ENCODE measurements around the gene RNFT2.

RNFT2 gene

DNA sequence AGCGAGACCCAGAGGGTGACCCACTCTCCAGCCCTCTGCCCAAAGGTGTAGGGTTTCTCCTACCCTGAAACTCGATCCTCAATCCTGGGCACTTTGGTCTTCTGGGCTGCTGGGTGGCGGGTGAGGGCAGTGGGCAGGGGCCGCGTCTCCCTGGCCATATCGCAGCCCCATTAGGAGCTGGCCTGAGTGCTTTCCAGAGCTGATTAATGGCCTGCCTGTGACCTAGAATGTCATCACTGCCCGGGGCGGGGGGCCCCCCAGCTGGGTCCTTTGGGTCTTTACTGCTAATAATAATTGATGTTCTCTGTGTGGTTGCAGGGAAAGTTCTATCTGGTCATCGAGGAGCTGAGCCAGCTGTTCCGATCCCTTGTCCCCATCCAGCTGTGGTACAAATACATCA, 95.4 kb downstream of the RNFT2 start:
- DNase-seq (ENCODE audit: low read depth, low spot score): no peak

DNA sequence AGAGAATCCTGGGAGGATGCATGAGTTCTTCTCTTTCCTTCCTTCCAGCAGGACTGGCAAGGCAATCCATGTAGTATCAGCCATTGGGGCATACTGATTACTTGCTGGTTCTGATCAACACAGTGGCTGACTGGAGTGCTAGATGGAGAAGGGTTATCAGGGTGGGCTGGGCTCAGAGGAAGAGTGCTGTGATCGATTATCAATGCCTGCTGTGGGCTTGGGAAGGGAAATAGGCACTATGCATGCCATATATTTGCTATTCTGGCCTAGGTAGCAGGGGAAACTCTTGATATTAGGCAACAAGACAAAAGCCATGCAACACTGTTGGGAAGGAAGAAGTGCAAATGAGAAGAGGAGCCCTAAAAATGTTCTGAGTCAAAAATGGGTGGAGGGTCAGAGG, 97.4 kb downstream of the RNFT2 start:
- DNase-seq (ENCODE audit: low read depth, low spot score): no peak

DNA sequence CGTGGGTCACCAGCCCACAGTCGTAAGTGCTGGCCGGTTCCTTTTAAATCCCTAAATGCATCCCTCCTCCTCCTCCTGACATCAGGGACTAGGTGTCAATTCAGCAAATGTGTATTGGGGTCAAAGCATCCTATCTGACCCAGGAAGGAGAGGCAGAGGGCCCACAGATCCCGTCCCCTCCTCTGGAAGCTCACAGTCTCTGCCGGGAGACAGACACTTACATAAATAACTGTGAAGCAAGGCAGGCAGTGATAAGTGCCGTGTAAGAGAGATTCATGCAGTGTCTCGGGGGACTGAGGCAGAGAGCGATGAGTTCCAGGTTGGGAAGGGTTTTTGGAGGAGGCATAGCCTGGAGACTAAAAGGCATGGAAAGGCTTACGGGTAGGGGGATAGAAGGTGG, 99.0 kb downstream of the RNFT2 start:
- no peak for DNase-seq (ENCODE audit: low read depth, low spot score)

DNA sequence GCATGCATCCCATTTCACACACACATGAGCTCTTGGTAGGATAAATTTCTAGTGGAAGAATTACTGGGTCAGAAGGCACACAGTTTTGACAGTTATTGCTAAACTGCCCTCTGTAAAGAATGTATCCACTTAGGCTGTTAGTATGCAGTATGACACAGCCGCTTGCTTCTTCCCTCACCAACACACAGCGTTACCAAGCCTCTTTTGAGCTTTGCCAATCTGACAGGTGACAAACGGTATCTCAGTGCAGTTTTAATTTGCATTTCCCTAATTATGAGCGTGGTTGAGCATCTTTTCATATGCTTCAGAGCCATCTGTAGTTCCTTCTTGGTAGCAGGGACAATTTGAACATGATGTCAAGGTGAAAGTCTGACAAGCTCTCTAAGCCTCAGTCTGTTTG, 100.2 kb downstream of the RNFT2 start:
- no peak for DNase-seq (ENCODE audit: low read depth, low spot score)

DNA sequence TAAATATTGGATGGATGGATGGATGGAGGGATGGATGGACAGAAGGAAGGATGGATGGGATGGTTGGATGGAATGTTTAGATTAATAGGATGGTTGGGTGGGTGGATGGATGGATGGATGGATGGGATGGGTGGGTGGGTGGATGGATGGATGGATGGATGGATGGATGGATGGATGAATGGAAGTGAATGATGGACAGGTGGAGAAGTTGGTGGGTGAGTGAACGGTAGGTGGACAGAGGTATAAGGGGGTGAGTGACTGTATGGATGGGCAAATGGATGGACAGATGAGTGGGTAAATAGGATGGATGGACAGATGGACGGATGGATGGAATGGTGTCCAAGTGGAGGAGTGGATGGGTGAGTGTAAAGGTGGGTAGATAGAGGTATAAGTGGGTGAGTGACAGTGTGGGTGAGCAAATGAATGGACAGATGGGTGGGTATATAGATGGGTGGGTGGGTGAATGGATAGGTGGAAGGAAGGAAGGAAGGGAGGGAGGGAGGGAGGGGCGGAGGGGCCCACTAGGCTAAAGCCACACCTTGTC, 101.2 kb downstream of the RNFT2 start:
- DNase-seq (ENCODE audit: low read depth, low spot score): no peak

DNA sequence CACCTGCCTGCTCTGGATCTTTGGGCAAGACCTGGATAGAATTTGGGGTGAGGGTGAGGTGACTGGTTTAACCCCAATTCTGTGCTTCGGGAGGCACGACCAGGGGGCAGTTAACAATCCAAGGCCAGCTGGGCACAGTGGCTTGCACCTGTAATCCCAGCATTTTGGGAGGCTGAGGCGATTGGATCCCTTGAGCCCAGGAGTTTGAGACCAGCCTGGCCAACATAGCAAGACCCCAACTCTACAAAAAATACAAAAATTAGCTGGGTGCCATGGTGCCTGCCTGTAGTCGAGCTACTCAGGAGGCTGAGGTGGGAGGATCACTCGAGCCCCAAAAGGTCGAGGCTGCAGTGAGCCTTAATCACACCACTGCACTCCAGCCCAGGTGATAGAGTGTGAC, 105.0 kb downstream of the RNFT2 start:
- no peak for DNase-seq (ENCODE audit: low read depth, low spot score)

DNA sequence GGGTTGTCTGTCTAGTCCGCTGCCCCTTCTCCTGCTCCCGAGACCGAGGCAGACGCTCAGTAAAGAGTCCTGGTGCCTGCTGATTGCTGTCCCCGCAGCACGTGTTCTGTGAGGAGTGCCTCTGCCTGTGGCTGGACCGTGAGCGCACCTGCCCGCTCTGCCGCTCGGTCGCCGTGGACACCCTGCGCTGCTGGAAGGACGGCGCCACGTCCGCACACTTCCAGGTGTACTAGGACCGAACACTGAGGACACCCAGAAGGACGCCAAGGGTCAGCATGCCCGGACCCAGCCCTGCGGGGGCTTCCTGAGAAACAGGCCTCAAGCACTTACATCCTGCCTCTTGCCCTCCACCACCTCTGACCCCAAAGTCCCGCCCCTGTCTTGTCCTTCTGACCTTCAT, 111.1 kb downstream of the RNFT2 start:
- no peak for DNase-seq (ENCODE audit: low read depth, low spot score)

DNA sequence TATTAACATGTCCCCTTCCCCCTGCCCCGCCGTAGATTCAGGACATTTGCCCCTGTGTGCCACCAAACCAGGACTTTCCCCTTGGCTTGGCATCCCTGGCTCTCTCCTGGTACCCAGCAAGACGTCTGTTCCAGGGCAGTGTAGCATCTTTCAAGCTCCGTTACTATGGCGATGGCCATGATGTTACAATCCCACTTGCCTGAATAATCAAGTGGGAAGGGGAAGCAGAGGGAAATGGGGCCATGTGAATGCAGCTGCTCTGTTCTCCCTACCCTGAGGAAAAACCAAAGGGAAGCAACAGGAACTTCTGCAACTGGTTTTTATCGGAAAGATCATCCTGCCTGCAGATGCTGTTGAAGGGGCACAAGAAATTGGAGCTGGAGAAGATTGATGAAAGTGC, 114.2 kb downstream of the RNFT2 start:
- DNase-seq (ENCODE audit: low read depth, low spot score): no peak

DNA sequence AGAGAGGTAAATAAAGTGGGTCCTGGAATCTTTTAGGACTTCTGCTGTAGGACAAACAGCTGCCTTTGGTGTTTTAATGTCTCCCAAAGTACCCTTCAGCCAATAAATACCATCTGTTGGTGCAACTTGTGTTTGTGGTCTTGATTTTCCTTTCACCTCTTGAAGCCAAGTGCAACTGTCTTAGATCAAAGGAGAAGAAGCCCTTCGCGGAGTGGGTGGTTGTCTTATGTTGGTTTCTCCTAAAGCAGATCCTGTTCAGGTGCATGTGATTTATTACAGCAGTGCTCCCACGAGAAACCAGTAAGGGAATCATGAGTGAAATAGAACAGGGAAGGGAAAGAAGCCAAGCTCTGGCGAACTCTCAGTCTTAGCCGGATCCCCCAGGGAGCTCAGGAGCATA, 115.4 kb downstream of the RNFT2 start:
- no peak for DNase-seq (ENCODE audit: low read depth, low spot score)

DNA sequence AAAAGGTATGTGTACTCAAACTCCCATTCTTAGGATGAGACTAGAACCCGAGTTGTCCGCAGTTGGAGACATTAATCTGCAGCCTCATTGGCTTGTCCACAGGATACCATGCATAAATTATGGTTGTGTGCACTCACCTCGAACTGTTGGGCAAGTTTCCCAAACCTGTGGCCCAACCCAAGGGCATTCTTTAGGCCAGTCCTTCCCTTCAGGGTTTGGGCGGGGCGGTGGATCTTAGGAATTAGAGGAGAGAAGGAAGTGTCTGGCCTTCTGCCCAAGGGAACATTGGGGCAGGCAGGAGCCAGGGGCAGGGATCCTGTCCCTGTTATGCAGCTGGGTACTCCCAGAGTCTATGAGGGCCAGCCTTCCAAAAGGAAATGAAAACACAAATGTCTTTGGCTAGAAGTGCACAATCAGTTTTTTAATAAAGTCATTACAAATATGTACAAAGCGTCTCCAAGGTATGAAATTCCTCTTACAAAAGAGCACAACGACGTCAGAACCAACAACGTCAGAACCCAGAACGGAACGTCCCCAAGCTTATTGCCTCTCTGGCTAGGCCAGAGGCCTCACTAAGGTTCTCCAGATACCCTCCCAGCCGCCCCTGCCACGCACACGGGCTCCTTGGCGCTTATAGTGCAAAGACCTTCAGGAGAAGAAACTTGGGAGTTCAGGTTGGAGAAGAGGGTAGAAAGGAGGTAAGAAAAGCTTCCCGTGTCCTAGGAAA, 117.8 kb downstream of the RNFT2 start:
- peak; percentile 14 for DNase-seq (ENCODE audit: low read depth, low spot score)

DNA sequence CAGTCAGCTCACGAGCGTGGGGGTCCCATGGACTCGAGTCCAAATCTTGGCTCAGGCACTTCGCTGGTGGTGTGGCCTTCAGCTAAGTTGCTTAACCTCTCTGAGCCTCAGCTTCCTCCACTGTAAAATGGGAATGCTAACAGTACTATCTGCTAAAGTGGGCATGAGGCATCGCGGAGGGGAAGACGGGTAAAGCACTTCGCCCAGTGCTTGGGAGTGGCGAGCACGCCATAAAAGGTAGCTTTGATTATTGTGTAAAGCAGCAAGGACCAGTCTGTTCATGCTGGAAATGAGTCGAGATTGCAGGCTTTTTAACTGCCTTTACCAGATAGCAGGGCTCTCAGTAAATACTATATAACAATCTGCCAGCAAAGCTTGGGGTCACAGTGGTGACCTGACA, 118.6 kb downstream of the RNFT2 start:
- DNase-seq (ENCODE audit: low read depth, low spot score): no peak

DNA sequence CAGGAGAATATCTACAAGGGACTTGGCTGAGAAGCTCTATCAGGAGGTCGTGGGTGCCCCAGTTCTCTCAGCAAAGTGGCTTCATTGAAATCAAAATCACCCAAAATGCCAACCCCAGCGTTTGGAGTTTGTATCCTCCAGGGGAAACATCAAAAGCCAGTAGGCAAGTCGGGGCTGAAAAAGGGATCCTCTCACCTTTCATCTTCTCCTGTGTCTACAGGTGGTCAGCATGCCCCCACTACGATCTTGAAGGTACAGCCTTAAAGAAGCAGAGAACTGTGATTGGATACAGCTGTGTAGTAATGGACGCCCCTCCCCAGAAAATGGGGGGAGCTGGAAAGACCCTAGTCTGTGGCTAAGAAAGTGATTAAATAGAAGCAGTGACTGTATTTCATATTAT, 121.0 kb downstream of the RNFT2 start:
- no peak for DNase-seq (ENCODE audit: low read depth, low spot score)

DNA sequence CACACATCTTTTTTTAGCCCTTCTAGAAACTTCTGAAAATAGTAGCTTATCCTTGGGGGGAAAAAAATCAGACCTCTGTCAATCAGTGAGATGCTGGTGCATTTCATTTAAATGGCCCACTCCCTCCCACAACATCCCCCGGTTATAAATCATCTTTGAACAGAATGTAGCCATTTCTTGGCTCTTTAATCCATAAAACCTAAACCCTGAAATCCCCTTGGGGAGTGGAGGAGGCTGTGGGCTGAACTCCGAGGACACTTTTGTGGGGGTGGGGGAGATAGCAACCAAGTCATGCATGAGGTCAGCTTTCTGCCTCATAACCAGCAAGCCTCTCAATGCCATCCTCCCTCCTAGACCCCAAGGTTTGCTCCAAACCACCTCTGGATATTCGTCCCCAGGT, 122.1 kb downstream of the RNFT2 start:
- DNase-seq (ENCODE audit: low read depth, low spot score): no peak

DNA sequence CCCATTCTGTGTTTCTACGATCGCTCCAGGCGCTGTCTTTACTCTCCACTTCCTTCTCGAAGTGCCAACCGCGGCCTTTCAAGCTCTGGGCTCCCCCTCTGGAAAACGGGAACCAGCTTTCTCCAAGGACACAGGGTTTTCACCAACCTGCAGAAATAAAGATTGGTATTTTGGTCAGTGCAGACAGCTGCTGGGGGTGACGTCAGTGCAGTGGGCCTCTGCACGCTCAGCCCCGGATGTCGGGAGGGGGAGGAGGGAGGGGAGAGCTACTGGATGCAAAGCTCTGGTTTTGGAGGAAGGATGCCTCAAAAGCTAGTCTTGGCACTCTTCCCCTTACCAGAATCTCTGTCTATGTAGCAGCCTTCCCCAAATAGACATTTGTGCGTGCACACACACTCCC, 123.2 kb downstream of the RNFT2 start:
- DNase-seq (ENCODE audit: low read depth, low spot score): peak; percentile 75

DNA sequence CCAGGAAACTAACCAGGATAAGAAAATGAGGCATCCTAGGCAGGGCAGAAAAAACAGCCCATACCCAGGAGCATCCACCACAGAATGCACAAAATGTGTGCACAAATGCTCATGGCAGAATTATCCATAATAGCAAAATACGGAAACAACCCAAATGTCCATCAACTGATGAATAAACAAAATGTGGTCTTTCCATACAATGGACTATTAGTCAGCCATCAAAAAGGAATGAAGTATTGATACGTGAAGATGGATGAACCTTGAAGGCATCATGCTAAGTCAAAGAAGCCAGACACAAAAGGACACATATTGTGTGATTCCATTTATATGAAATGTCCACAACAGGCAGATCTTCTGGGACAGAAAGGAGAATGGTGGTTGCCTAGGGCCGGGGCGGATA, 124.1 kb downstream of the RNFT2 start:
- DNase-seq (ENCODE audit: low read depth, low spot score): no peak

DNA sequence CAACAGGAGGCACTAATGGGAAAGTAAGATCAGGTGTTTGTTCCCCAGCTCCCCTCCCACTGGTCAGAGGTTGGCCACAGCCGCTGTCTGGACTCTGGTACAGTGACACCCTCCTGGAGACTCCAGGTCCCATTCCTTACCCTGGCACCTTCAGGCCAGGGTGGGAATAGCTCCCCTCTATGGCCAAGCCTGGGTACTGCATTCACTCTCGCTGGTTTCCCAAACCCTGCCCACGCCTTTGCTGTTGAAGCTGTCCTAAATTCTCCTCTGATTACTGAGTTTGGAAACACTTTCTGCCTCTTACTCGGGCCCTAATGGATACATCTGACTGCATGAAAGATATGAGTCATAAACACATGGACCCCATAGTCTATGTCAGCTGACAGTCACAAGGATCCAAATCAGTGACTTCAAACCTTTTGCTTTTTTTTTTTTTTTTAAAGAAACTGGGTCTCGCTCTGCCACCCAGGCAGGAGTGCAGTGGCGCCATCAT, 125.2 kb downstream of the RNFT2 start:
- DNase-seq (ENCODE audit: low read depth, low spot score): no peak

DNA sequence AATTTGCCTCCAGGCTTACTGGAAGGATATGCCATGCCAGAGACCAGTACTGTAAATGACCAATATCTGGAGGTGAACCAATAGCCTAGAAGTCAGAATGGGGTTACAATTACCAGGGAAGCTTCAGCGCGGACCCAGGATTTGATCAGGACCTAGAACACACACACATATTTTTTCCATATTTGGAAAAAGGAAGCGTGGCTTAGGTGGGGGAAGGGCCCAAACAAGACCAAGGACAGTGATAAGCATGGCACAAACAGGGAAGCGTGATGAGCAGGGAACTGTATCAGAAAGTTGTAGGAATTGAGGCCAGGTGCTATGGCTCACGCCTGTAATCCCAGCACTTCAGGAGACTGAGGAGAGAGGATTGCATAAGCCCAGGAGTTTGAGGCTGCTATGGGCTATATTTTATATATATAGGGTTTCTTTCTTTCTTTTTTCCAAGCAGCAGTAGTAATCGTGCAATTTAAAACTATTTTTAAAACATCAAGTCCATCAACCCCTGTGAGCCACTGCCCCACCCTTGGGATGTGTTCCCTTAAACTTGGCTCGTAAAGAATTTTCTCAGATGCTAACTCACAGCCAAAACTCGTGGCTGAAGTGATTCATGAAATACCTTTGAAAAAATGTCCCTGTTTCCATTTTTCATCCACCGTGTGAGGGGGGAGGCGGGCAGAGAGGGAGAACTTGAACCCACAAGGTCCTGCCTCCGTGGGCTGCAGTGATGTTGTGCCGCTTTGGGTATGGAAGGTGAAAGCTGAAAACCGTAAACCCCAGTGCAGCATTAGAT, 126.5 kb downstream of the RNFT2 start:
- peak; percentile 85 for DNase-seq (ENCODE audit: low read depth, low spot score)

DNA sequence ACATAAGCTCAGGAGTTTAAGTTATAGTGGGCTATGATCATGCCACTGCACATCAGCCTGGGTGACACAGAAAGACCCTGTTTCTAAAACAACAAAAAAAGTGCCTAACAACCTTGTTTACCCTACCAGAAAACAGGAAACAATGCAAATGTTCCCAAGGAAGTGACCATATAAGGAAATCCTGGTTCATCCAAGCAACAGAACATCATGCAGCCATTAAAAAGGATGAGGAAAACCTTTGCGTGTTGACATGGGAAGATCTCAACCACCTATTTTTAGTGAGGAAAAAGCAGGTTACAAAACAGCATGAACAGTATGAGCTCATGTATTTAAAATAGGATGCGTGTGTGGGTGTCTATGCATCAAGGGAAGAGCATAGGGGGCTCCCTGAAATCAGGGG, 129.4 kb downstream of the RNFT2 start:
- no peak for DNase-seq (ENCODE audit: low read depth, low spot score)

DNA sequence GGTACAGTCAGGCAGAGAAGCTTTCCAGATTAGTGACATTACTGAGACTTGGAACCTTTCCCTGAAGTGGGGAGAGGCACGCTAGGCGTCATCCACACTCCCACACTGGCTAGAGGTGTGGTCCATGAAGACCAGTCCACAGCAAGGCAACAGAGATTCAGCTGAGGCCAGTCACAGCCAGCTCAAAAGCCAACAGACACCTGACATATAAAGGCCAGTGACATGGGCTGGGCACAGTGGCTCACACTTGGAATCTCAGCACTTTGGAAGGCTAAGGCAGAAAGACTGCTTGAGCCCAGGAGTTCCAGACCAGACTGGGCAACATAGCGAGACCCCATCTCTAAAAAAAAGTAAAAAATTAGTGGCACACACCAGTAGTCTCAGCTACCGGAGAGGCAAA, 132.2 kb downstream of the RNFT2 start:
- no peak for DNase-seq (ENCODE audit: low read depth, low spot score)

DNA sequence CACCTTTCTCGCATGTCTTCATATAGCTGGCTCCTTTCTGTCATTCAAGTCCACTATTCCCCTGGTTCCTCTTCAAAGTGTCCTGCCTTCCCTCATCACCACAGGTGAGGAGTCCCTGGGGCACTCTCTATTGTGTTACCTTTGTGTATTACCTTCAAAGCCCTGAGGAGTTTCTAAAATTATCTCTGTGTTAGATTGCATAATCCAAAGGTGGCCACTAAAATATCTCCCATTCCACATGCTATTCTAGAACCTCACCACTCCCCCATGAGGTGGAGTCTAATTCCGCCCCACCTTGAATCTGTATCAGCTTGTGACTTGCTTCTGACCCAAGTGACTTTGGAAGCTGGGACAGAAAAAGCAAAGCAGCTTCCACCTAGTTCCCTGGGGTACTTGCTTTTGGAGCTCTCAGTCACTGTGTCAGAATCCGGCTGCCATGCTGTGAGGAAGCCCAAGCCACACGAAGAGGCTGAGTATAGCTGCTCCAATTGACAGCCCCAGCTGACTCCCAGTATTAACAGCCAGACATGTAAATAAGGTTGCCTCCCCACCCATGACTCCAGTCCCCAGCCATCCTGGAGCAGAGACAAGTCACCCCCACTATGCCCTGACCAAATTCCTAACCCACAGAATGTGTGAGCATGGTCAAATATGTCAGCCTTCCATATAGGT, 136.3 kb downstream of the RNFT2 start:
- DNase-seq (ENCODE audit: low read depth, low spot score): no peak

DNA sequence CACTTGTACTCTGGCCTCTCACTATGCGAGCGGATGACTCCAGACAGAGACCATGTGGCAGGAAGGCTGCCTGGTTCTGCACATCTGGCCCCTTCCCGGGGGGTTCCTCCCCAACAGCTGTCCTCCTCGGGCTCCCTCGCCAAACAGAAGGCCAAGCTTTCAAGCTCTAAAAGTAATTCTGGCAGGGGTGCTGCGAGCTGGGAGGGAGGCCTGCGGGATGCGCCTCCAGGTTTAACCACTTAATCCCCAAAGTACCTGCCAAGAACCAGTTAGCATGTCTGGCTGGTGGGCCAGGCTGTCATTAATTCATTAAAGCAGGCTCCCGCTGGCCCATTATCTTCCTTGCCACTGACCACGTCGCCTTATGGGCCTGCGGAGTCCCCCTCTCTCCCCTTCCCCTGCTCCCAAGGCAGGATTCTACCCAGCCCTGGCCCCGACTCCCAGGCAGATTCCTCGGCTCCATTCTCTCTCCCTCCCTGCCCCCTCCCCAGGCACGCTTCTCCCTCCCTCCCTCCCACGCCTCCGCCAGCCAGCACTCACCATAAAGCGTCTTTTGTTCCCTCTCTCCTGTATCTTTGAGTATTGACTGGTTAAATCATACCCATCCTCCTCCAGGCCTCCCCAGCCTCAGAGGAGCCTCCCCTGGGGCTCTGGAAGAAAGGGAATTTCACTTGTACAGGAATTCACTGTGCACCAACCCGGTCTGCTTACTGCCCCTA, 138.2 kb downstream of the RNFT2 start:
- DNase-seq (ENCODE audit: low read depth, low spot score): peak; percentile 13
